Thoracic aorta (tissue), 2 donors: ENCODE results near the gene HOXA4. TPM values are rescaled to one million over a fixed set of nuclear protein-coding genes. Genes with fewer than 3 reads are reported as not detected.
A peak's percentile ranks its signal among the peaks of the same experiment; 100 is the strongest.

Source experiments
- ATAC-seq: fragments of 150-250 bp; one replicate; pipeline ENCODE4 v1.8.0; 2017; ENCODE audit warnings: low read depth; ENCODE audit not compliant: insufficient number of reproducible peaks, low FRiP score
- DNase-seq: peaks from one replicate; pipeline ENCODE4 v3.0.0-alpha.2; 2020; ENCODE audit warnings: low spot score
- H3K27ac ChIP-seq, 2 donors: fragments of 200-600 bp; sonication (generic); 1 replicate in 1 of 2; 2 replicates in 1 of 2; pipeline ENCODE4 v1.5.1; 2016; ENCODE audit warnings: mild to moderate bottlenecking in 2 of 2, moderate library complexity in 2 of 2
- H3K27me3 ChIP-seq: fragments of 200-600 bp; sonication (generic); replicated peaks from 2 replicates; pipeline ENCODE4 v1.6.0; 2016; ENCODE audit warnings: mild to moderate bottlenecking; ENCODE audit not compliant: insufficient read depth
- H3K36me3 ChIP-seq: fragments of 200-600 bp; sonication (generic); one replicate; pipeline ENCODE4 v1.5.1; 2016
- H3K4me1 ChIP-seq, 2 donors: fragments of 200-600 bp; sonication (generic); 1 replicate in 1 of 2; 2 replicates in 1 of 2; pipeline versions ENCODE4 v1.5.1 to v1.6.0; 2016; ENCODE audit warnings: low read depth in 2 of 2, mild to moderate bottlenecking in 1 of 2; ENCODE audit not compliant: control insufficient read depth in 1 of 2
- H3K4me3 ChIP-seq: fragments of 200-600 bp; sonication (generic); 2 replicates; pipeline ENCODE4 v1.5.1; 2016; ENCODE audit warnings: mild to moderate bottlenecking
- H3K9me3 ChIP-seq: fragments of 200-600 bp; sonication (generic); 2 replicates; pipeline ENCODE4 v1.5.1; 2016
- CTCF ChIP-seq: fragments of 200-600 bp; sonication (generic); IDR thresholded peaks from one replicate; pipeline ENCODE4 v1.5.1; 2019; ENCODE audit warnings: antibody characterized with exemption
- total RNA-seq, 2 donors: library from RNA; depleted of rRNA; stranded (reverse); fragments of >200 nt; gene quantifications; one replicate each; pipeline versions ENCODE4 v1.1.0 to v1.2.3, GENCODE V29; 2016

The HOXA4 gene
- total RNA-seq, 2 donors from 2014 or later, result 3.7 to 6.1 TPM

GRCh38 chr7:27141923-27142579 is 11.5 kb upstream of the HOXA4 start:
- Histone ChIP-seq H3K27me3 (no peaks in the 10 kb centered on the region), H3K4me3 (peak overlapping the region; percentile 84), H3K27ac (peak overlapping the region; percentile 95 to 97), H3K36me3 (peaks cover 11% of the 10 kb centered on the region), H3K9me3 (no peaks in the 10 kb centered on the region), H3K4me1 (peaks cover 0 to 27% of the 10 kb centered on the region in 2 donors)
- ATAC-seq (no peak), DNase-seq (no peak)
- TF ChIP-seq CTCF, result peak; percentile 47

GRCh38 chr7:27141137-27141922 is 10.8 kb upstream of the HOXA4 start:
- Histone ChIP-seq H3K9me3 (no peaks in the 10 kb centered on the region), H3K4me1 (peaks cover 5 to 26% of the 10 kb centered on the region in 2 donors), H3K27ac (peak overlapping the region; percentile 95 to 97), H3K27me3 (no peaks in the 10 kb centered on the region), H3K36me3 (peaks cover 11% of the 10 kb centered on the region), H3K4me3 (peak overlapping the region; percentile 84)
- DNase-seq (no peak), ATAC-seq (no peak)
- no peak for TF ChIP-seq CTCF

- H3K4me1 ChIP-seq, result peaks cover 7 to 33% of the 10 kb centered on the region in 2 donors
- DNase-seq, result no peak
- no peak for ATAC-seq
These were observed 9.7 kb upstream of the HOXA4 start for GRCh38 chr7:27140126-27140857.

GRCh38 chr7:27139334-27140125 is 9.0 kb upstream of the HOXA4 start:
- Histone ChIP-seq H3K27ac (peak overlapping the region; percentile 66 to 95), H3K27me3 (no peaks in the 10 kb centered on the region), H3K4me1 (peaks cover 7 to 33% of the 10 kb centered on the region in 2 donors), H3K36me3 (peaks cover 3% of the 10 kb centered on the region), H3K9me3 (no peaks in the 10 kb centered on the region), H3K4me3 (peak overlapping the region; percentile 48)
- no peak for DNase-seq
- TF ChIP-seq CTCF, result no peak
- ATAC-seq, result no peak

More at GRCh38 chr7:27140126-27140857, 9.7 kb upstream of the HOXA4 start:
- Histone ChIP-seq H3K9me3 (no peaks in the 10 kb centered on the region), H3K4me3 (peak overlapping the region; percentile 48), H3K36me3 (peaks cover 9% of the 10 kb centered on the region), H3K27ac (peak overlapping the region; percentile 66 to 95), H3K27me3 (no peaks in the 10 kb centered on the region)
- TF ChIP-seq CTCF, result no peak
